HCT116 (cell line): ENCODE results near the gene SCN3B.

Experiments
- CBX3 ChIP-seq: IDR thresholded peaks from 2 replicates; pipeline ENCODE4 v1.6.1; 2012; ENCODE audit warnings: low read depth
- ELF1 ChIP-seq: IDR thresholded peaks from 2 replicates; pipeline ENCODE4 v1.6.1; 2012; ENCODE audit warnings: low read depth, borderline replicate concordance
- EZH2 ChIP-seq: fragments of 200-600 bp; sonication (generic); IDR thresholded peaks from 2 replicates; pipeline ENCODE4 v1.6.1; 2017; ENCODE audit warnings: antibody characterized with exemption, mixed run types
- TF ChIP-seq, protein P1 (sequence below): IDR thresholded peaks from 2 replicates; pipeline ENCODE4 v1.6.1; 2012
- TF ChIP-seq, protein P2 (sequence below), 3 experiments: fragments of 200-600 bp in 1 of 3; sonication (generic) in 1 of 3; IDR thresholded peaks in 2 of 3; conservative IDR thresholded peaks in 1 of 3; 2 replicates each; pipeline ENCODE4 v1.5.1; 2012 to 2017; ENCODE audit warnings: low read depth in 2 of 3, low read length in 2 of 3, antibody characterized with exemption in 1 of 3, borderline replicate concordance in 1 of 3, control low read depth in 1 of 3, mild to moderate bottlenecking in 1 of 3, mixed read lengths in 1 of 3, mixed run types in 1 of 3, moderate library complexity in 1 of 3; ENCODE audit not compliant: insufficient read depth in 1 of 3
- TF ChIP-seq, protein P3 (sequence below): IDR thresholded peaks from 2 replicates; pipeline ENCODE4 v1.6.1; 2012; ENCODE audit warnings: low read depth

DNA sequence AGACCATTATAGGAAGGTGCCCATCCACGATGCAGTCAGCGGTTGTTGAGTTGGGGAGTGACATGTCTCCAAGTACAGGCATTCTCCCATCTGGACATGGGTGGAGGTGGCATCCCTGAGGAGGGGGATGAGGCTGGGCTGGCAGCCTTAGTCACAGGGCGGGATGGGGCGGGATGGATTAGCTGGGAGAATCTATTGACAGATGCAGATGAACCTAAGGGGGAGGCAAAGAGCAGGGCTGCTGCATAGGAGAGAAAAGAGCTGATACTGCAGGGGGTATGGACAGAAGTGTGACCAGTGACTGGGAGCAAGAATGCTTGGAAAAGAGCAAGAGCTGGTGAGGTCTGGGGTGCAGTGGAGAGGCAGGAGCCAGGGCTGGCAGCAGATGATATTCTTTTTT is 42.7 kb downstream of the SCN3B start:
- TF ChIP-seq, protein P1, sequence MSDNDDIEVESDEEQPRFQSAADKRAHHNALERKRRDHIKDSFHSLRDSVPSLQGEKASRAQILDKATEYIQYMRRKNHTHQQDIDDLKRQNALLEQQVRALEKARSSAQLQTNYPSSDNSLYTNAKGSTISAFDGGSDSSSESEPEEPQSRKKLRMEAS: no peak
- TF ChIP-seq EZH2: no peak
- no peak for TF ChIP-seq ELF1
- TF ChIP-seq, protein P2, sequence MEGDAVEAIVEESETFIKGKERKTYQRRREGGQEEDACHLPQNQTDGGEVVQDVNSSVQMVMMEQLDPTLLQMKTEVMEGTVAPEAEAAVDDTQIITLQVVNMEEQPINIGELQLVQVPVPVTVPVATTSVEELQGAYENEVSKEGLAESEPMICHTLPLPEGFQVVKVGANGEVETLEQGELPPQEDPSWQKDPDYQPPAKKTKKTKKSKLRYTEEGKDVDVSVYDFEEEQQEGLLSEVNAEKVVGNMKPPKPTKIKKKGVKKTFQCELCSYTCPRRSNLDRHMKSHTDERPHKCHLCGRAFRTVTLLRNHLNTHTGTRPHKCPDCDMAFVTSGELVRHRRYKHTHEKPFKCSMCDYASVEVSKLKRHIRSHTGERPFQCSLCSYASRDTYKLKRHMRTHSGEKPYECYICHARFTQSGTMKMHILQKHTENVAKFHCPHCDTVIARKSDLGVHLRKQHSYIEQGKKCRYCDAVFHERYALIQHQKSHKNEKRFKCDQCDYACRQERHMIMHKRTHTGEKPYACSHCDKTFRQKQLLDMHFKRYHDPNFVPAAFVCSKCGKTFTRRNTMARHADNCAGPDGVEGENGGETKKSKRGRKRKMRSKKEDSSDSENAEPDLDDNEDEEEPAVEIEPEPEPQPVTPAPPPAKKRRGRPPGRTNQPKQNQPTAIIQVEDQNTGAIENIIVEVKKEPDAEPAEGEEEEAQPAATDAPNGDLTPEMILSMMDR (IDR thresholded peaks at IDR 0.05 in 2 of 3, conservative IDR thresholded peaks at IDR 0.05 in 1 of 3; ENCODE audit: borderline replicate concordance in 1 of 3, insufficient read depth in 1 of 3, low read depth in 2 of 3, low read length in 2 of 3): no peak
- TF ChIP-seq CBX3: no peak
- TF ChIP-seq, protein P3, sequence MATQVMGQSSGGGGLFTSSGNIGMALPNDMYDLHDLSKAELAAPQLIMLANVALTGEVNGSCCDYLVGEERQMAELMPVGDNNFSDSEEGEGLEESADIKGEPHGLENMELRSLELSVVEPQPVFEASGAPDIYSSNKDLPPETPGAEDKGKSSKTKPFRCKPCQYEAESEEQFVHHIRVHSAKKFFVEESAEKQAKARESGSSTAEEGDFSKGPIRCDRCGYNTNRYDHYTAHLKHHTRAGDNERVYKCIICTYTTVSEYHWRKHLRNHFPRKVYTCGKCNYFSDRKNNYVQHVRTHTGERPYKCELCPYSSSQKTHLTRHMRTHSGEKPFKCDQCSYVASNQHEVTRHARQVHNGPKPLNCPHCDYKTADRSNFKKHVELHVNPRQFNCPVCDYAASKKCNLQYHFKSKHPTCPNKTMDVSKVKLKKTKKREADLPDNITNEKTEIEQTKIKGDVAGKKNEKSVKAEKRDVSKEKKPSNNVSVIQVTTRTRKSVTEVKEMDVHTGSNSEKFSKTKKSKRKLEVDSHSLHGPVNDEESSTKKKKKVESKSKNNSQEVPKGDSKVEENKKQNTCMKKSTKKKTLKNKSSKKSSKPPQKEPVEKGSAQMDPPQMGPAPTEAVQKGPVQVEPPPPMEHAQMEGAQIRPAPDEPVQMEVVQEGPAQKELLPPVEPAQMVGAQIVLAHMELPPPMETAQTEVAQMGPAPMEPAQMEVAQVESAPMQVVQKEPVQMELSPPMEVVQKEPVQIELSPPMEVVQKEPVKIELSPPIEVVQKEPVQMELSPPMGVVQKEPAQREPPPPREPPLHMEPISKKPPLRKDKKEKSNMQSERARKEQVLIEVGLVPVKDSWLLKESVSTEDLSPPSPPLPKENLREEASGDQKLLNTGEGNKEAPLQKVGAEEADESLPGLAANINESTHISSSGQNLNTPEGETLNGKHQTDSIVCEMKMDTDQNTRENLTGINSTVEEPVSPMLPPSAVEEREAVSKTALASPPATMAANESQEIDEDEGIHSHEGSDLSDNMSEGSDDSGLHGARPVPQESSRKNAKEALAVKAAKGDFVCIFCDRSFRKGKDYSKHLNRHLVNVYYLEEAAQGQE: no peak
